ENCODE data around the gene PCBP4. TPM values are rescaled to one million over a fixed set of nuclear protein-coding genes. Genes with fewer than 3 reads are reported as not detected.

PCBP4 gene
- polyA plus RNA-seq, 1 donor (not counting 4 experiments of a cell fraction or from before 2014, with no cell fraction given): 25.2 TPM

- TF ChIP-seq EZH2 (IDR thresholded peaks at IDR 0.05; ENCODE audit: low read length) (no peak), CTCF (optimal IDR thresholded peaks at IDR 0.05 in 1 of 3, IDR thresholded peaks at IDR 0.05 in 1 of 3, conservative IDR thresholded peaks at IDR 0.05 in 1 of 3; ENCODE audit: extremely low read depth in 1 of 3, insufficient read depth in 2 of 3, low read length in 3 of 3) (no peak)
- Histone ChIP-seq H2AFZ (ENCODE audit: control insufficient read depth, low read length) (no peak overlapping the region), H3K36me3 (ENCODE audit: control insufficient read depth in 2 of 2, extremely low read depth in 1 of 2, insufficient read depth in 2 of 2, low read length in 2 of 2) (peaks cover 0 to 4% of the 10 kb centered on the region in 2 experiments), H3K4me2 (ENCODE audit: control insufficient read depth, extremely low read depth, insufficient read depth, low read depth, low read length) (peak overlapping the region; percentile 89), H3K4me3 (ENCODE audit: control insufficient read depth in 2 of 3, extremely low read depth in 1 of 3, insufficient read depth in 2 of 3, low read depth in 1 of 3, low read length in 3 of 3) (peak overlapping the region in 2 of 3 experiments; percentile 44 to 67), H3K9me1 (ENCODE audit: control insufficient read depth, extremely low read depth, insufficient read depth, low read length) (no peaks in the 10 kb centered on the region), H3K9me3 (ENCODE audit: control insufficient read depth, low read depth, low read length) (no peaks in the 10 kb centered on the region), H4K20me1 (ENCODE audit: control insufficient read depth, extremely low read depth, insufficient read depth, low read length) (no peaks in the 10 kb centered on the region), H3K4me1 (ENCODE audit: control insufficient read depth, extremely low read depth, insufficient read depth, low read length) (peaks cover 16% of the 10 kb centered on the region), H3K79me2 (ENCODE audit: control insufficient read depth, insufficient read depth, low read length) (no peaks in the 10 kb centered on the region), H3K27ac (ENCODE audit: control insufficient read depth, insufficient read depth, low read length) (no peak overlapping the region), H3K27me3 (ENCODE audit: control insufficient read depth, extremely low read depth, insufficient read depth, low read length) (no peaks in the 10 kb centered on the region), H3K9ac (ENCODE audit: control insufficient read depth, extremely low read depth, insufficient read depth, low read length) (no peak overlapping the region)
- no peak for DNase-seq (ENCODE audit: low read depth, low spot score)
- no peak for FAIRE-seq
- dilution Hi-C loops (cut with MboI; ENCODE audit: extremely low pct_ligation_motif_present, low sequenced_read_pairs): no loop called here
Measured at GRCh38 chr3:51966486-51966885, 768 bp downstream of the PCBP4 start.

- Histone ChIP-seq H3K9me3 (ENCODE audit: control insufficient read depth, low read depth, low read length) (no peaks in the 10 kb centered on the region), H3K79me2 (ENCODE audit: control insufficient read depth, insufficient read depth, low read length) (no peaks in the 10 kb centered on the region), H3K36me3 (ENCODE audit: control insufficient read depth in 2 of 2, extremely low read depth in 1 of 2, insufficient read depth in 2 of 2, low read length in 2 of 2) (peaks cover 0 to 5% of the 10 kb centered on the region in 2 experiments), H3K9ac (ENCODE audit: control insufficient read depth, extremely low read depth, insufficient read depth, low read length) (no peak overlapping the region), H3K4me3 (ENCODE audit: control insufficient read depth in 2 of 3, extremely low read depth in 1 of 3, insufficient read depth in 2 of 3, low read depth in 1 of 3, low read length in 3 of 3) (peak overlapping the region in 1 of 3 experiments; percentile 44), H3K9me1 (ENCODE audit: control insufficient read depth, extremely low read depth, insufficient read depth, low read length) (no peaks in the 10 kb centered on the region), H2AFZ (ENCODE audit: control insufficient read depth, low read length) (no peak overlapping the region), H3K27ac (ENCODE audit: control insufficient read depth, insufficient read depth, low read length) (no peak overlapping the region), H3K27me3 (ENCODE audit: control insufficient read depth, extremely low read depth, insufficient read depth, low read length) (no peaks in the 10 kb centered on the region), H4K20me1 (ENCODE audit: control insufficient read depth, extremely low read depth, insufficient read depth, low read length) (no peaks in the 10 kb centered on the region), H3K4me1 (ENCODE audit: control insufficient read depth, extremely low read depth, insufficient read depth, low read length) (peaks cover 11% of the 10 kb centered on the region), H3K4me2 (ENCODE audit: control insufficient read depth, extremely low read depth, insufficient read depth, low read depth, low read length) (no peak overlapping the region)
- TF ChIP-seq EZH2 (IDR thresholded peaks at IDR 0.05; ENCODE audit: low read length): no peak
- TF ChIP-seq CTCF (optimal IDR thresholded peaks at IDR 0.05 in 1 of 3, IDR thresholded peaks at IDR 0.05 in 1 of 3, conservative IDR thresholded peaks at IDR 0.05 in 1 of 3; ENCODE audit: extremely low read depth in 1 of 3, insufficient read depth in 2 of 3, low read length in 3 of 3): no peak
- dilution Hi-C loops (cut with MboI; ENCODE audit: extremely low pct_ligation_motif_present, low sequenced_read_pairs): no loop called here
- no peak for FAIRE-seq
- DNase-seq (ENCODE audit: low read depth, low spot score): no peak
Measured at GRCh38 chr3:51966016-51966415, 1.2 kb downstream of the PCBP4 start.

All from keratinocyte (primary cell).